ENCODE measurements around the gene PLA2G4B. TPM values are rescaled to one million over a fixed set of nuclear protein-coding genes. Genes with fewer than 3 reads are reported as not detected.
A peak's percentile ranks its signal among the peaks of the same experiment; 100 is the strongest.

The PLA2G4B gene
- 13.9 TPM for total RNA-seq

GRCh38 chr15:41838400-41838897, at the start of gene PLA2G4B:
TSS of gene PLA2G4B (plus strand) at chr15:41838847. CDS start at chr15:41838914, 67 bp downstream.
- no peak for TF ChIP-seq CTCF (IDR thresholded peaks at IDR 0.05)
- intact Hi-C loops (cut with DNase I): no loop called here
- Histone ChIP-seq H3K27me3 (no peaks in the 10 kb centered on the region), H3K4me3 (no peak within 1 kb of the TSS), H3K4me1 (no peaks in the 10 kb centered on the region), H3K9me3 (no peaks in the 10 kb centered on the region), H3K36me3 (peaks cover 16 to 45% of the 10 kb centered on the region in 2 donors), H3K27ac (no peak within 1 kb of the TSS)
- DNase-seq (ENCODE audit: low spot score in 2 of 2): no peak

- peaks cover 11 to 35% of the 10 kb centered on the region in 2 donors for H3K4me1 ChIP-seq
- H3K36me3 ChIP-seq: no peaks in the 10 kb centered on the region
- intact Hi-C loops (cut with DNase I): no loop called here
- H3K4me3 ChIP-seq: no peak overlapping the region
- no peak for TF ChIP-seq CTCF (IDR thresholded peaks at IDR 0.05)
- DNase-seq (ENCODE audit: low spot score in 2 of 2): peak in 1 of 2 donors; percentile 31
- no peaks in the 10 kb centered on the region for H3K9me3 ChIP-seq
- H3K27ac ChIP-seq: peak overlapping the region; percentile 26 to 73
- H3K27me3 ChIP-seq: no peaks in the 10 kb centered on the region
Measured at GRCh38 chr15:41789236-41789635, 49.4 kb upstream of the PLA2G4B start.

- Histone ChIP-seq H3K4me1 (peaks cover 11 to 35% of the 10 kb centered on the region in 2 donors), H3K4me3 (no peak overlapping the region), H3K36me3 (no peaks in the 10 kb centered on the region), H3K27ac (peak overlapping the region; percentile 26 to 73), H3K9me3 (no peaks in the 10 kb centered on the region), H3K27me3 (no peaks in the 10 kb centered on the region)
- TF ChIP-seq CTCF (IDR thresholded peaks at IDR 0.05): no peak
- DNase-seq (ENCODE audit: low spot score in 2 of 2): peak in 1 of 2 donors; percentile 12
- intact Hi-C loops (cut with DNase I): no loop called here
Measured at GRCh38 chr15:41789662-41790061, 49.0 kb upstream of the PLA2G4B start.

GRCh38 chr15:41790169-41790568, 48.5 kb upstream of the PLA2G4B start:
- H3K36me3 ChIP-seq: no peaks in the 10 kb centered on the region
- H3K4me1 ChIP-seq: peaks cover 11 to 35% of the 10 kb centered on the region in 2 donors
- no peak for TF ChIP-seq CTCF (IDR thresholded peaks at IDR 0.05)
- no peaks in the 10 kb centered on the region for H3K27me3 ChIP-seq
- peak overlapping the region; percentile 66 to 73 for H3K27ac ChIP-seq
- no peaks in the 10 kb centered on the region for H3K9me3 ChIP-seq
- intact Hi-C loops (cut with DNase I): no loop called here
- H3K4me3 ChIP-seq: no peak overlapping the region
- DNase-seq (ENCODE audit: low spot score in 2 of 2): peak in 1 of 2 donors; percentile 19

GRCh38 chr15:41790756-41791546, 47.7 kb upstream of the PLA2G4B start:
- no peak for TF ChIP-seq CTCF (IDR thresholded peaks at IDR 0.05)
- intact Hi-C loops (cut with DNase I): loop anchor here (1.0 kb wide), 1 partner anchor 17 kb away; the partner anchor contains the start of gene MAPKBP1

More at GRCh38 chr15:41790756-41791546, 47.7 kb upstream of the PLA2G4B start:
- DNase-seq (ENCODE audit: low spot score in 2 of 2): peak in 1 of 2 donors; percentile 69
- peaks cover 11 to 35% of the 10 kb centered on the region in 2 donors for H3K4me1 ChIP-seq
- H3K4me3 ChIP-seq: no peak overlapping the region
- peak overlapping the region; percentile 66 to 73 for H3K27ac ChIP-seq
- no peaks in the 10 kb centered on the region for H3K36me3 ChIP-seq
- H3K27me3 ChIP-seq: no peaks in the 10 kb centered on the region
- H3K9me3 ChIP-seq: no peaks in the 10 kb centered on the region

All from ascending aorta (tissue), 2 donors.